ENCODE measurements around the gene POP4.
"Not testable (repeated sequence)": the region's sequence is repeated elsewhere in the genome, so short reads cannot be mapped to it uniquely, and the experiment has no call there.

The POP4 gene

GRCh38 chr19:29605653-29606419, at the start of gene POP4:
POP4 (plus strand) TSS chr19:29606283; CDS start chr19:29606319, 36 bp downstream.
- peak; percentile 60 for DNase-seq

- DNase-seq = not testable (repeated sequence)
These were observed 47.0 kb upstream of the POP4 start for GRCh38 chr19:29559110-29559509.

- no peak for DNase-seq
These were observed 46.3 kb upstream of the POP4 start for GRCh38 chr19:29559743-29560142.

- DNase-seq = no peak
These were observed 45.6 kb upstream of the POP4 start for GRCh38 chr19:29560313-29561075.

GRCh38 chr19:29561601-29562000, 44.5 kb upstream of the POP4 start:
- DNase-seq = no peak

GRCh38 chr19:29562299-29563297, 43.5 kb upstream of the POP4 start:
- DNase-seq = no peak

GRCh38 chr19:29563486-29564101, 42.5 kb upstream of the POP4 start:
- DNase-seq = no peak

GRCh38 chr19:29564574-29565005, 41.5 kb upstream of the POP4 start:
- no peak for DNase-seq

- DNase-seq = no peak
These were observed 40.9 kb upstream of the POP4 start for GRCh38 chr19:29565171-29565570.

GRCh38 chr19:29566496-29567054, 39.5 kb upstream of the POP4 start:
- no peak for DNase-seq

GRCh38 chr19:29567366-29567915, 38.6 kb upstream of the POP4 start:
- no peak for DNase-seq

GRCh38 chr19:29568036-29569025, 37.8 kb upstream of the POP4 start:
- no peak for DNase-seq

GRCh38 chr19:29569038-29569911, 36.8 kb upstream of the POP4 start:
- no peak for DNase-seq

GRCh38 chr19:29571181-29571580, 34.9 kb upstream of the POP4 start:
- no peak for DNase-seq

- DNase-seq = no peak
These were observed 32.6 kb upstream of the POP4 start for GRCh38 chr19:29573486-29573885.

GRCh38 chr19:29574510-29574909, 31.6 kb upstream of the POP4 start:
- no peak for DNase-seq

- DNase-seq = no peak
These were observed 30.0 kb upstream of the POP4 start for GRCh38 chr19:29576046-29576606.

- DNase-seq = no peak
These were observed 29.1 kb upstream of the POP4 start for GRCh38 chr19:29576761-29577648.

Data from NCI-H2029 treated with DMSO at 0.1 percent for 48 hours (cell line).